Heart left ventricle (tissue), 16 donors: Measurements from ENCODE around the gene BBX. TPM values are rescaled to one million over a fixed set of nuclear protein-coding genes. Genes with fewer than 3 reads are reported as not detected.

Experiments used
- ATAC-seq, 4 donors: fragments of 200-7000 bp; cut with Tn5 transposase; one replicate each; pipeline ENCODE4 v1.9.1; 2020 to 2022; ENCODE audit warnings: moderate library complexity in 4 of 4, mild to moderate bottlenecking in 3 of 4, moderate number of reproducible peaks in 1 of 4
- DNase-seq, 5 donors: peaks; one replicate each; pipeline ENCODE4 v3.0.0-alpha.2; 2020
- H3K27ac ChIP-seq, 12 donors: fragments of 200-600 bp; sonication (generic) in 4 of 12; one replicate each; pipeline versions ENCODE4 v1.5.0 to v1.8.0; 2016 to 2022; ENCODE audit warnings: mild to moderate bottlenecking in 2 of 12
- H3K27me3 ChIP-seq, 9 donors: fragments of 200-600 bp; sonication (generic) in 2 of 9; one replicate each; pipeline versions ENCODE4 v1.5.1 to v1.8.0; 2016 to 2022; ENCODE audit warnings: mild to moderate bottlenecking in 3 of 9
- H3K36me3 ChIP-seq, 9 donors: fragments of 200-600 bp; sonication (generic) in 2 of 9; one replicate each; pipeline versions ENCODE4 v1.5.0 to v1.8.0; 2018 to 2022; ENCODE audit warnings: mild to moderate bottlenecking in 2 of 9
- H3K4me1 ChIP-seq, 12 donors: fragments of 200-600 bp; sonication (generic) in 4 of 12; one replicate each; pipeline versions ENCODE4 v1.5.0 to v1.8.0; 2016 to 2022; ENCODE audit warnings: mild to moderate bottlenecking in 3 of 12
- H3K4me3 ChIP-seq, 12 donors: fragments of 200-600 bp; sonication (generic) in 4 of 12; one replicate each; pipeline versions ENCODE4 v1.5.0 to v1.8.0; 2017 to 2022; ENCODE audit warnings: mild to moderate bottlenecking in 9 of 12, moderate library complexity in 4 of 12
- H3K9me3 ChIP-seq, 12 donors: fragments of 200-600 bp; sonication (generic) in 4 of 12; one replicate each; pipeline versions ENCODE4 v1.5.0 to v1.8.0; 2016 to 2022; ENCODE audit warnings: mild to moderate bottlenecking in 1 of 12
- CTCF ChIP-seq, 12 donors: fragments of 200-600 bp; sonication (generic) in 4 of 12; IDR thresholded peaks; one replicate each; pipeline versions ENCODE4 v1.5.0 to v1.8.0; 2018 to 2022; ENCODE audit warnings: antibody characterized with exemption in 12 of 12, mild to moderate bottlenecking in 5 of 12
- POLR2A ChIP-seq, 2 donors: fragments of 450-650 bp; IDR thresholded peaks; one replicate each; pipeline ENCODE4 v1.6.1; 2017; ENCODE audit warnings: antibody characterized with exemption in 2 of 2, mild to moderate bottlenecking in 2 of 2, moderate library complexity in 2 of 2
- WGBS, 4 donors: extraction: QIAGEN DNeasy Blood & Tissue Kit in 2 of 4; methylation state at CpG; one replicate each; pipeline versions ENCODE4 v1.1.5 to v1.1.7; 2013 to 2018; 5-methylcytosine and 5-hydroxymethylcytosine counted together
- intact Hi-C, 10 donors: fragments of 100-400 bp; cut with DNase I; formaldehyde crosslinking; loops; one replicate each; pipeline versions ENCODE4 v1.11.1 to v1.14.2; 2022
- polyA plus RNA-seq, 2 donors: library from polyadenylated mRNA; stranded (reverse); fragments of 200-250 nt; gene quantifications; one replicate each; pipeline ENCODE4 v1.2.3, GENCODE V29; 2013
- total RNA-seq, 9 donors: library from RNA; depleted of rRNA in 2 of 9; stranded (reverse); fragments of >200 nt in 2 of 9; fragmentation: NEBNext Ultra II Directional in 3 of 9; extraction: Animal tissue kit (Norgen Biotek cat#: 25700) in 3 of 9; gene quantifications; one replicate each; pipeline versions ENCODE4 v1.1.0 to v1.2.4, GENCODE V29; 2016 to 2023
- donor health status: ischemic (EF 13 %, LVEDD 7.1; RV severe dilation, severe dysfunction).
- donor health status: healthy with polysubstance abuse.
- donor health status: DM: no; HTN: yes; CAD: no.
- donor health status: DM: no; HTN: no; CAD: no.
- donor health status: ischemic (EF 25% LVEDD 6.9; RV normal size, moderate dysfunction).
- donor health status: ischemic (EF 25% LVEDD 5.7; RV mildly dilated, moderate dysfunction).
- donor health status: healthy.
- donor health status: DM: yes; HTN: yes; CAD: no.
- donor health status: ischemic (EF 35%, LVEDD 5.7; RV mildly dilated, moderate dysfunction).
- donor health status: nonischemic (EF 11% LVEDD 7.7; RV severe dilation, severe dysfunction).
- donor health status: DM: yes; HTN: yes; CAD: no.
- donor health status: PGD.
- donor health status: ischemic (EF 29% LVEDD 5.4; RV normal size, mild dysfunction).
- donor health status: nonischemic (EF 23%, LVEDD 6.1; RV moderate dilation, normal function).

BBX gene
- total and polyA plus RNA-seq, 11 donors: 9.1 to 60.5 (median 46.8) TPM

DNA sequence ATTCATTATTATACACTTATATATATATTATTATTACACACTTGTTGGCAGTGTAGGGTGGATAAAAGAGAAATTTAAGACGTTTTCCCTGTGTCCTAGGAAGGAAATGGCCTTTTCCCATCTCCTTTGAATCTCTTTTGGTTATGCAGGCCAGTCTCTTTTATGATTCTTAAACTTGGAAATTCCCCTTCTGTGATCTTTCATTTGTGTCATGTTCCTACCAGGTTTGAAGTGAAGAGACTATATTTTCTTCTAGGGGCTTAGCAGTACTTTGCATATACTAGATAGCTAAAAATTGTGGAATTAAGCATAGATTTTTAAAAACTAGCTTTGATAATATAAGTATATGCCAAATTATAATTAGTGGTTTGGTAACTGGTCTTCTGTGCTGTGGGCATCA, 58.5 kb downstream of the BBX start:
- WGBS, 4 donors: 47 to 72% (median 62%) methylated on average over 1 of the region's 1 CpG
- H3K9me3 ChIP-seq: no peaks in the 10 kb centered on the region
- ATAC-seq: no peak
- H3K27ac ChIP-seq: no peak overlapping the region
- H3K36me3 ChIP-seq: no peaks in the 10 kb centered on the region
- H3K4me3 ChIP-seq: no peak overlapping the region
- peaks cover 0 to 15% (median 2%) of the 10 kb centered on the region in 12 donors for H3K4me1 ChIP-seq
- TF ChIP-seq POLR2A (IDR thresholded peaks at IDR 0.05) (no peak), CTCF (IDR thresholded peaks at IDR 0.05) (no peak)
- DNase-seq: no peak
- no peaks in the 10 kb centered on the region for H3K27me3 ChIP-seq
- intact Hi-C loops: no loop called here

- no peak for TF ChIP-seq CTCF (IDR thresholded peaks at IDR 0.05)
- TF ChIP-seq POLR2A (IDR thresholded peaks at IDR 0.05): no peak
- Histone ChIP-seq H3K4me1 (peaks cover 0 to 9% (median 0%) of the 10 kb centered on the region in 12 donors), H3K36me3 (no peaks in the 10 kb centered on the region), H3K27ac (no peak overlapping the region), H3K9me3 (no peaks in the 10 kb centered on the region), H3K4me3 (no peak overlapping the region), H3K27me3 (no peaks in the 10 kb centered on the region)
- intact Hi-C loops: no loop called here
- DNase-seq (no peak), ATAC-seq (no peak)
- 6 to 29% (median 25%) methylated on average over 1 of the region's 1 CpG for WGBS, 4 donors
These were observed 65.5 kb downstream of the BBX start for GRCh38 chr3:107588217-107588616.

DNA sequence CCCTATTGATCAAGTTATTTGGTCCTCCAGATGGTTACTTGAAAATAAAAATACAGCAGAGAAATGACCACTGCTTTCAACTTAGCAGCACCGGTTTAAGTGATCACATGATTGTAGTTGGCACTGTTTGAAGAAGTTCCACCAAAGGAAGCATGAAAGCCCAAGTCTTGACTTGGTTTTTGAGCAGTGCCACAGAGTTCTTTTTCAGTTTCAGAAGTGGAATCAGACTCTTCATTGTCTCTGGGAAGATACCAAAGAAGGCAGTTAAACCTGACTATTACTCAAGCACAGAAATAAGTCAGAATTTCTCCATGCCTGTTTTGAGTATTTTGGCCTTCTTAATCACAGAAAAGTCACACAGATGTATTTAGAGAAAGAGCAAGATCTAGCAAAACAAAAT, 66.7 kb downstream of the BBX start:
- DNase-seq (no peak), ATAC-seq (no peak)
- Histone ChIP-seq H3K27me3 (no peaks in the 10 kb centered on the region), H3K27ac (no peak overlapping the region), H3K36me3 (no peaks in the 10 kb centered on the region), H3K9me3 (no peaks in the 10 kb centered on the region), H3K4me3 (no peak overlapping the region), H3K4me1 (peaks cover 0 to 9% (median 0%) of the 10 kb centered on the region in 12 donors)
- no peak for TF ChIP-seq POLR2A (IDR thresholded peaks at IDR 0.05)
- no peak for TF ChIP-seq CTCF (IDR thresholded peaks at IDR 0.05)
- WGBS, 4 donors: 25 to 49% (median 35%) methylated on average over 1 of the region's 1 CpG
- intact Hi-C loops: no loop called here

- Histone ChIP-seq H3K27me3 (no peaks in the 10 kb centered on the region), H3K4me1 (peaks cover 0 to 9% (median 0%) of the 10 kb centered on the region in 12 donors), H3K36me3 (no peaks in the 10 kb centered on the region), H3K9me3 (no peaks in the 10 kb centered on the region), H3K27ac (no peak overlapping the region), H3K4me3 (no peak overlapping the region)
- TF ChIP-seq POLR2A (IDR thresholded peaks at IDR 0.05) (no peak), CTCF (IDR thresholded peaks at IDR 0.05) (no peak)
- intact Hi-C loops: no loop called here
- WGBS, 4 donors: 20 to 61% (median 38%) methylated on average over 1 of the region's 1 CpG
- ATAC-seq: no peak
- no peak for DNase-seq
These were observed 68.0 kb downstream of the BBX start for GRCh38 chr3:107590786-107591185.
